HT1080 (cell line): ENCODE results near the gene KLHL40. TPM values are rescaled to one million over a fixed set of nuclear protein-coding genes. Genes with fewer than 3 reads are reported as not detected.

Experiments
- DNase-seq: peaks from one replicate; pipeline ENCODE4 v3.0.0-alpha.2; 2015; ENCODE audit warnings: low read depth
- polyA plus RNA-seq, 2 experiments: library from polyadenylated mRNA; depleted of rRNA; stranded (reverse); fragments of >200 nt; gene quantifications; 2 replicates each; pipeline ENCODE4 v1.2.3, GENCODE V29; 2015
- total RNA-seq: library from RNA; depleted of rRNA; stranded (reverse); fragments of >200 nt; shearing (Covaris generic); gene quantifications from 2 replicates; pipeline ENCODE4 v1.2.3, GENCODE V29; 2014; rRNA removed

Gene KLHL40
- not detected in 2 replicates for total RNA-seq
- polyA plus RNA-seq (2015; cell fraction: cytosol; rRNA removed): not detected in 2 replicates
- polyA plus RNA-seq (2015; cell fraction: nucleus; rRNA removed): not detected in 2 replicates

GRCh38 chr3:42685363-42685881 is at the start of gene KLHL40:
TSS of gene KLHL40 (plus strand) at chr3:42685537. CDS start at chr3:42685619, 82 bp downstream.
- DNase-seq: no peak

GRCh38 chr3:42637001-42637400 is 48.3 kb upstream of the KLHL40 start:
- no peak for DNase-seq

GRCh38 chr3:42638339-42638842 is 46.9 kb upstream of the KLHL40 start:
- no peak for DNase-seq

GRCh38 chr3:42639192-42639591 is 46.1 kb upstream of the KLHL40 start:
- DNase-seq: no peak

GRCh38 chr3:42640129-42640528 is 45.2 kb upstream of the KLHL40 start:
- no peak for DNase-seq

- DNase-seq: no peak
Measured at GRCh38 chr3:42640771-42641370, 44.5 kb upstream of the KLHL40 start.

- no peak for DNase-seq
Measured at GRCh38 chr3:42647821-42648459, 37.4 kb upstream of the KLHL40 start.

GRCh38 chr3:42649006-42649405 is 36.3 kb upstream of the KLHL40 start:
- DNase-seq: no peak

- DNase-seq: no peak
Measured at GRCh38 chr3:42649783-42650182, 35.6 kb upstream of the KLHL40 start.

GRCh38 chr3:42651248-42652091 is 33.9 kb upstream of the KLHL40 start:
- peak; percentile 75 for DNase-seq

- no peak for DNase-seq
Measured at GRCh38 chr3:42652251-42652610, 33.1 kb upstream of the KLHL40 start.

GRCh38 chr3:42652611-42653302 is 32.6 kb upstream of the KLHL40 start:
- peak; percentile 93 for DNase-seq

- peak; percentile 21 for DNase-seq
Measured at GRCh38 chr3:42653303-42653559, 32.1 kb upstream of the KLHL40 start.

- DNase-seq: peak; percentile 21
Measured at GRCh38 chr3:42653560-42654330, 31.6 kb upstream of the KLHL40 start, which contains the start of gene ZBTB47. TSS of gene ZBTB47 (plus strand) at chr3:42653697. CDS start at chr3:42658356, 4,659 bp downstream.

- peak; percentile 50 for DNase-seq
Measured at GRCh38 chr3:42654331-42655201, 30.8 kb upstream of the KLHL40 start.

GRCh38 chr3:42655331-42655888 is 29.9 kb upstream of the KLHL40 start:
- no peak for DNase-seq

GRCh38 chr3:42655980-42656679 is 29.2 kb upstream of the KLHL40 start:
- DNase-seq: peak; percentile 51
